WTC11 (cell line): ENCODE measurements around the gene PRKCZ. TPM values are rescaled to one million over a fixed set of nuclear protein-coding genes. Genes with fewer than 3 reads are reported as not detected.
A peak's percentile ranks its signal among the peaks of the same experiment; 100 is the strongest.

Experiments used
- ATAC-seq: fragments of 200-7000 bp; cut with Tn5 transposase; 2 replicates; pipeline ENCODE4 v1.10.0; 2021; ENCODE audit warnings: mild to moderate bottlenecking, moderate library complexity
- CTCF ChIA-PET: fragments of 300-600 bp; sonication (Branson Sonifier 250); formaldehyde crosslinking; loops from one replicate; lab custom pipeline; 2021; ENCODE audit warnings: antibody characterized with exemption; lab: Charles Lee
- POLR2A ChIA-PET: fragments of 350-600 bp; sonication (Branson Sonifier 250); formaldehyde crosslinking; loops from one replicate; lab custom pipeline; 2021; ENCODE audit warnings: antibody characterized with exemption; lab: Charles Lee
- DNase-seq: peaks from one replicate; pipeline ENCODE4 v3.0.0; 2021; ENCODE audit warnings: low spot score
- H3K27ac Mint-ChIP-seq: 2 replicates; pipeline ENCODE4 v1.8.0; 2021; ENCODE audit warnings: mixed read lengths
- H3K27me3 Mint-ChIP-seq: 2 replicates; pipeline ENCODE4 v1.8.0; 2021; ENCODE audit warnings: low read depth, mild to moderate bottlenecking, moderate library complexity, mixed read lengths
- H3K36me3 Mint-ChIP-seq: 2 replicates; pipeline ENCODE4 v1.8.0; 2021; ENCODE audit warnings: mixed read lengths
- H3K4me1 Mint-ChIP-seq: 2 replicates; pipeline ENCODE4 v1.8.0; 2022; ENCODE audit warnings: mixed read lengths
- H3K4me3 Mint-ChIP-seq: 2 replicates; pipeline ENCODE4 v1.8.0; 2021; ENCODE audit warnings: mild to moderate bottlenecking, moderate library complexity, mixed read lengths
- H3K9me3 Mint-ChIP-seq: 2 replicates; pipeline ENCODE4 v1.8.0; 2021; ENCODE audit warnings: mixed read lengths
- ETV6 ChIP-seq: sonication (generic); formaldehyde crosslinking; IDR thresholded peaks from 2 replicates; pipeline ENCODE4 v1.8.1; 2022; ENCODE audit warnings: mild to moderate bottlenecking, missing genetic modification reagents
- GTF2I ChIP-seq: fragments of 250-450 bp; sonication (Bioruptor Pico); conservative IDR thresholded peaks from 2 replicates; pipeline ENCODE4 v1.4.0; 2021; ENCODE audit warnings: mild to moderate bottlenecking
- HMGA2 ChIP-seq: fragments of 250-450 bp; sonication (Bioruptor Pico); IDR thresholded peaks from 2 replicates; pipeline ENCODE4 v1.4.0; 2021; ENCODE audit warnings: mild to moderate bottlenecking, moderate library complexity
- NFYB ChIP-seq: sonication (generic); formaldehyde crosslinking; conservative IDR thresholded peaks from 2 replicates; pipeline ENCODE4 v1.8.0; 2022; ENCODE audit warnings: low read depth, missing genetic modification reagents
- NR3C1 ChIP-seq: sonication (generic); formaldehyde crosslinking; conservative IDR thresholded peaks from 2 replicates; pipeline ENCODE4 v1.8.1; 2023; ENCODE audit warnings: low read depth, mild to moderate bottlenecking, missing genetic modification reagents
- SOX15 ChIP-seq: fragments of 250-450 bp; sonication (Bioruptor Pico); IDR thresholded peaks from 2 replicates; pipeline ENCODE4 v1.9.0; 2021; ENCODE audit warnings: mild to moderate bottlenecking
- TP53 ChIP-seq: sonication (generic); formaldehyde crosslinking; IDR thresholded peaks from 2 replicates; pipeline ENCODE4 v1.8.1; 2023; ENCODE audit warnings: mild to moderate bottlenecking, missing genetic modification reagents
- ZNF232 ChIP-seq: sonication (generic); formaldehyde crosslinking; IDR thresholded peaks from 2 replicates; pipeline ENCODE4 v1.8.0; 2022; ENCODE audit warnings: mild to moderate bottlenecking, missing genetic modification reagents
- ZNF317 ChIP-seq: sonication (generic); formaldehyde crosslinking; IDR thresholded peaks from 2 replicates; pipeline ENCODE4 v1.8.1; 2023; ENCODE audit warnings: low read depth, mild to moderate bottlenecking, moderate library complexity, missing genetic modification reagents, borderline replicate concordance
- ZNF416 ChIP-seq: fragments of 250-450 bp; sonication (Bioruptor Pico); IDR thresholded peaks from 2 replicates; pipeline ENCODE4 v1.9.0; 2021; ENCODE audit warnings: mild to moderate bottlenecking, inconsistent platforms
- ZNF671 ChIP-seq: fragments of 250-450 bp; sonication (Bioruptor Pico); IDR thresholded peaks from 2 replicates; pipeline ENCODE4 v1.8.0; 2021; ENCODE audit warnings: mild to moderate bottlenecking
- total RNA-seq: library from RNA; stranded (reverse); gene quantifications from 3 replicates; pipeline ENCODE4 v1.2.3, GENCODE V29; 2021
- TF ChIP-seq, protein P1 (sequence below): fragments of 250-450 bp; sonication (Bioruptor Pico); IDR thresholded peaks from 2 replicates; pipeline ENCODE4 v2.1.2; 2022; ENCODE audit warnings: mild to moderate bottlenecking, moderate library complexity
- TF ChIP-seq, protein P2 (sequence below): sonication (generic); formaldehyde crosslinking; IDR thresholded peaks from 2 replicates; pipeline ENCODE4 v1.8.0; 2023; ENCODE audit warnings: missing genetic modification reagents
- TF ChIP-seq, protein P3 (sequence below): sonication (generic); formaldehyde crosslinking; conservative IDR thresholded peaks from 2 replicates; pipeline ENCODE4 v1.8.1; 2022; ENCODE audit warnings: mild to moderate bottlenecking, missing genetic modification reagents
- TF ChIP-seq, protein P4 (sequence below): sonication (generic); formaldehyde crosslinking; IDR thresholded peaks from 2 replicates; pipeline ENCODE4 v1.8.1; 2023; ENCODE audit warnings: mild to moderate bottlenecking, missing genetic modification reagents
- TF ChIP-seq, protein P5 (sequence below): sonication (generic); formaldehyde crosslinking; IDR thresholded peaks from 2 replicates; pipeline ENCODE4 v1.8.1; 2023; ENCODE audit warnings: mild to moderate bottlenecking, missing genetic modification reagents, moderate library complexity
- TF ChIP-seq, protein P6 (sequence below): sonication (generic); formaldehyde crosslinking; IDR thresholded peaks from 2 replicates; pipeline ENCODE4 v1.8.1; 2023; ENCODE audit warnings: mild to moderate bottlenecking, missing genetic modification reagents, borderline replicate concordance
- TF ChIP-seq, protein P7 (sequence below): fragments of 250-450 bp; sonication (Bioruptor Pico); IDR thresholded peaks from 2 replicates; pipeline ENCODE4 v1.9.0; 2021; ENCODE audit warnings: mild to moderate bottlenecking
- TF ChIP-seq, protein P8 (sequence below): fragments of 250-450 bp; sonication (Bioruptor Pico); conservative IDR thresholded peaks from 2 replicates; pipeline ENCODE4 v1.9.0; 2021; ENCODE audit warnings: mild to moderate bottlenecking

The PRKCZ gene
- total RNA-seq, 1 experiment from 2014 or later, result 52.5 TPM

DNA sequence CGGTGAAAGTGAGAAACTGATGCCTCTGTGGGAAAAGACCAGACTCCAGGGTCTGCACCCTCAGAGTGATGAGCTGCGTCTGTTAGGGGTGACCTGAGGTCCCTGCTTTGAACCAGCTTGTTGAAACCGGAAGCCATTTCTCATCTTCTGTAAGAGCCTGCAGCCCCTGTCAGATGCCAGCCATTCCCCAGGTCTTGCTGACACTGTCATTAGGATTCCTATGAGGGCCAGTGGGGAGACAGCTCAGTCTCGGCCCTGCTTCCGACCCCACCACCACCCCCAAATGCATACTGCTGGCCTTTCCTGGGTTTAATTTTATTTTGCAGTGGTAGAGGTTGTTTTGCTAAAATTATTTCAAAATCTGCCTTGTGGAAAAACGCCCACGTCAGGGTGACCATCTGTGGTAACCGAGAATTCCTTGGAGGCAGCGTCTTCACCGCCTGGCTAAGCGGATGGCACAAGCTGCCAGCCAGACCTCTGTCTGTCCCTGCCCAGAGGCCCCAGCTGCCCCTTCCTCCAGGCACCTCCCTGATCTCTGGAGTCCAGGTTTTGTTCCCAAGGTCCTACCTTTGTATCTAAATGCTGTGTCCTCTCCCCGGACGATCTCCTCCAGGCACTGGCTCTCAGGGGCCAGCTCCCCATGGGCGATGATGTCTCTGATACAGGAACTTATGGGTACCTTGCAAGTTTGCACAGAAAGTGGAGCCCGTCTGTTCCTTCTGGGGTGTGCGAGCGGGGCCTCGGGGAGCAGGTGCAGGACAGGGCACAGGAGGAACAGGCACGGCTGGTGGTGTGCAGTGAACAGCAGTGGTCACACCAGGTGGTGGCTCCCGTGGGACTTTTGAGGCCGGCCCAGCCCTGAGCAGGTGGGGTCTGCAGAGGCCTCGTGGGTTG, 49.9 kb downstream of the PRKCZ start:
- Mint-ChIP-seq H3K9me3 (peaks cover 9% of the 10 kb centered on the region), H3K4me1 (peaks cover 7% of the 10 kb centered on the region), H3K36me3 (peaks cover 20% of the 10 kb centered on the region), H3K4me3 (no peak overlapping the region), H3K27ac (peak overlapping the region; percentile 73; the same call in 1 of the 2 replicates), H3K27me3 (no peaks in the 10 kb centered on the region)
- DNase-seq, result no peak
- ATAC-seq, result no peak
- CTCF ChIA-PET, result interaction anchor here (1.5 kb wide), 1 partner anchor 9 kb away, joined by 4 read pairs; no protein-coding TSS in a partner anchor
- TF ChIP-seq, protein P1, sequence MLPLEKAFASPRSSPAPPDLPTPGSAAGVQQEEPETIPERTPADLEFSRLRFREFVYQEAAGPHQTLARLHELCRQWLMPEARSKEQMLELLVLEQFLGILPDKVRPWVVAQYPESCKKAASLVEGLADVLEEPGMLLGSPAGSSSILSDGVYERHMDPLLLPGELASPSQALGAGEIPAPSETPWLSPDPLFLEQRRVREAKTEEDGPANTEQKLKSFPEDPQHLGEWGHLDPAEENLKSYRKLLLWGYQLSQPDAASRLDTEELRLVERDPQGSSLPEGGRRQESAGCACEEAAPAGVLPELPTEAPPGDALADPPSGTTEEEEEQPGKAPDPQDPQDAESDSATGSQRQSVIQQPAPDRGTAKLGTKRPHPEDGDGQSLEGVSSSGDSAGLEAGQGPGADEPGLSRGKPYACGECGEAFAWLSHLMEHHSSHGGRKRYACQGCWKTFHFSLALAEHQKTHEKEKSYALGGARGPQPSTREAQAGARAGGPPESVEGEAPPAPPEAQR (CRISPR knock-in tag), result no peak
- TF ChIP-seq ZNF317 (CRISPR knock-in tag) (no peak), SOX15 (CRISPR knock-in tag) (no peak), ZNF416 (no peak), HMGA2 (CRISPR knock-in tag) (no peak), NR3C1 (CRISPR knock-in tag) (no peak)
- TF ChIP-seq, protein P2, sequence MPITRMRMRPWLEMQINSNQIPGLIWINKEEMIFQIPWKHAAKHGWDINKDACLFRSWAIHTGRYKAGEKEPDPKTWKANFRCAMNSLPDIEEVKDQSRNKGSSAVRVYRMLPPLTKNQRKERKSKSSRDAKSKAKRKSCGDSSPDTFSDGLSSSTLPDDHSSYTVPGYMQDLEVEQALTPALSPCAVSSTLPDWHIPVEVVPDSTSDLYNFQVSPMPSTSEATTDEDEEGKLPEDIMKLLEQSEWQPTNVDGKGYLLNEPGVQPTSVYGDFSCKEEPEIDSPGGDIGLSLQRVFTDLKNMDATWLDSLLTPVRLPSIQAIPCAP, result no peak
- TF ChIP-seq, protein P3, sequence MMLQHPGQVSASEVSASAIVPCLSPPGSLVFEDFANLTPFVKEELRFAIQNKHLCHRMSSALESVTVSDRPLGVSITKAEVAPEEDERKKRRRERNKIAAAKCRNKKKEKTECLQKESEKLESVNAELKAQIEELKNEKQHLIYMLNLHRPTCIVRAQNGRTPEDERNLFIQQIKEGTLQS (CRISPR knock-in tag), result no peak
- POLR2A ChIA-PET, result no interaction called here

DNA sequence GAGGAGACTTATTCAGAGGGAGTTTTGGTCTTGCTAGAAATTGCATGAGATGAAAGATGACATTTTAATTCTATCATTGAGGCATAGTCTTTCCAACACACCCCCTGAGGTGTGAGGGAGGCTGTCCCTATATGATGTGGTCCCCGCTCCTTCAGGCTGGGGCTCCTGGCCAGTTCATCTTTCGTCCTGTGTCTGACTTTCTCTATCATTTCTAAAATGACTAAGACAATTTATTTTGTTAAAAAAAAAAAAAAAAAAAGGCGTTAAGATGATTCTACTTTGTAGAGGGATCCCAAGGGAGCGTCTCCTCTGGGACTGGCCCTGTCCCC, 50.5 kb downstream of the PRKCZ start:
- POLR2A ChIA-PET, result no interaction called here
- Mint-ChIP-seq H3K4me1 (peaks cover 7% of the 10 kb centered on the region), H3K36me3 (peaks cover 20% of the 10 kb centered on the region), H3K4me3 (no peak overlapping the region), H3K27ac (no peak overlapping the region), H3K27me3 (no peaks in the 10 kb centered on the region), H3K9me3 (peaks cover 9% of the 10 kb centered on the region)
- TF ChIP-seq ZNF671 (CRISPR knock-in tag), result no peak
- TF ChIP-seq, protein P4, sequence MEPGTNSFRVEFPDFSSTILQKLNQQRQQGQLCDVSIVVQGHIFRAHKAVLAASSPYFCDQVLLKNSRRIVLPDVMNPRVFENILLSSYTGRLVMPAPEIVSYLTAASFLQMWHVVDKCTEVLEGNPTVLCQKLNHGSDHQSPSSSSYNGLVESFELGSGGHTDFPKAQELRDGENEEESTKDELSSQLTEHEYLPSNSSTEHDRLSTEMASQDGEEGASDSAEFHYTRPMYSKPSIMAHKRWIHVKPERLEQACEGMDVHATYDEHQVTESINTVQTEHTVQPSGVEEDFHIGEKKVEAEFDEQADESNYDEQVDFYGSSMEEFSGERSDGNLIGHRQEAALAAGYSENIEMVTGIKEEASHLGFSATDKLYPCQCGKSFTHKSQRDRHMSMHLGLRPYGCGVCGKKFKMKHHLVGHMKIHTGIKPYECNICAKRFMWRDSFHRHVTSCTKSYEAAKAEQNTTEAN (CRISPR knock-in tag), result no peak
- no peak for TF ChIP-seq NFYB (CRISPR knock-in tag)
- TF ChIP-seq, protein P5, sequence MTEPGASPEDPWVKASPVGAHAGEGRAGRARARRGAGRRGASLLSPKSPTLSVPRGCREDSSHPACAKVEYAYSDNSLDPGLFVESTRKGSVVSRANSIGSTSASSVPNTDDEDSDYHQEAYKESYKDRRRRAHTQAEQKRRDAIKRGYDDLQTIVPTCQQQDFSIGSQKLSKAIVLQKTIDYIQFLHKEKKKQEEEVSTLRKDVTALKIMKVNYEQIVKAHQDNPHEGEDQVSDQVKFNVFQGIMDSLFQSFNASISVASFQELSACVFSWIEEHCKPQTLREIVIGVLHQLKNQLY (CRISPR knock-in tag), result no peak
- TF ChIP-seq ZNF232 (CRISPR knock-in tag), result no peak
- TF ChIP-seq, protein P6, sequence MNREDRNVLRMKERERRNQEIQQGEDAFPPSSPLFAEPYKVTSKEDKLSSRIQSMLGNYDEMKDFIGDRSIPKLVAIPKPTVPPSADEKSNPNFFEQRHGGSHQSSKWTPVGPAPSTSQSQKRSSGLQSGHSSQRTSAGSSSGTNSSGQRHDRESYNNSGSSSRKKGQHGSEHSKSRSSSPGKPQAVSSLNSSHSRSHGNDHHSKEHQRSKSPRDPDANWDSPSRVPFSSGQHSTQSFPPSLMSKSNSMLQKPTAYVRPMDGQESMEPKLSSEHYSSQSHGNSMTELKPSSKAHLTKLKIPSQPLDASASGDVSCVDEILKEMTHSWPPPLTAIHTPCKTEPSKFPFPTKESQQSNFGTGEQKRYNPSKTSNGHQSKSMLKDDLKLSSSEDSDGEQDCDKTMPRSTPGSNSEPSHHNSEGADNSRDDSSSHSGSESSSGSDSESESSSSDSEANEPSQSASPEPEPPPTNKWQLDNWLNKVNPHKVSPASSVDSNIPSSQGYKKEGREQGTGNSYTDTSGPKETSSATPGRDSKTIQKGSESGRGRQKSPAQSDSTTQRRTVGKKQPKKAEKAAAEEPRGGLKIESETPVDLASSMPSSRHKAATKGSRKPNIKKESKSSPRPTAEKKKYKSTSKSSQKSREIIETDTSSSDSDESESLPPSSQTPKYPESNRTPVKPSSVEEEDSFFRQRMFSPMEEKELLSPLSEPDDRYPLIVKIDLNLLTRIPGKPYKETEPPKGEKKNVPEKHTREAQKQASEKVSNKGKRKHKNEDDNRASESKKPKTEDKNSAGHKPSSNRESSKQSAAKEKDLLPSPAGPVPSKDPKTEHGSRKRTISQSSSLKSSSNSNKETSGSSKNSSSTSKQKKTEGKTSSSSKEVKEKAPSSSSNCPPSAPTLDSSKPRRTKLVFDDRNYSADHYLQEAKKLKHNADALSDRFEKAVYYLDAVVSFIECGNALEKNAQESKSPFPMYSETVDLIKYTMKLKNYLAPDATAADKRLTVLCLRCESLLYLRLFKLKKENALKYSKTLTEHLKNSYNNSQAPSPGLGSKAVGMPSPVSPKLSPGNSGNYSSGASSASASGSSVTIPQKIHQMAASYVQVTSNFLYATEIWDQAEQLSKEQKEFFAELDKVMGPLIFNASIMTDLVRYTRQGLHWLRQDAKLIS, result no peak
- no peak for TF ChIP-seq TP53 (CRISPR knock-in tag)
- no peak for TF ChIP-seq ETV6 (CRISPR knock-in tag)
- TF ChIP-seq, protein P7, sequence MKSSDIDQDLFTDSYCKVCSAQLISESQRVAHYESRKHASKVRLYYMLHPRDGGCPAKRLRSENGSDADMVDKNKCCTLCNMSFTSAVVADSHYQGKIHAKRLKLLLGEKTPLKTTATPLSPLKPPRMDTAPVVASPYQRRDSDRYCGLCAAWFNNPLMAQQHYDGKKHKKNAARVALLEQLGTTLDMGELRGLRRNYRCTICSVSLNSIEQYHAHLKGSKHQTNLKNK (CRISPR knock-in tag), result no peak
- TF ChIP-seq GTF2I, result no peak
- TF ChIP-seq, protein P8, sequence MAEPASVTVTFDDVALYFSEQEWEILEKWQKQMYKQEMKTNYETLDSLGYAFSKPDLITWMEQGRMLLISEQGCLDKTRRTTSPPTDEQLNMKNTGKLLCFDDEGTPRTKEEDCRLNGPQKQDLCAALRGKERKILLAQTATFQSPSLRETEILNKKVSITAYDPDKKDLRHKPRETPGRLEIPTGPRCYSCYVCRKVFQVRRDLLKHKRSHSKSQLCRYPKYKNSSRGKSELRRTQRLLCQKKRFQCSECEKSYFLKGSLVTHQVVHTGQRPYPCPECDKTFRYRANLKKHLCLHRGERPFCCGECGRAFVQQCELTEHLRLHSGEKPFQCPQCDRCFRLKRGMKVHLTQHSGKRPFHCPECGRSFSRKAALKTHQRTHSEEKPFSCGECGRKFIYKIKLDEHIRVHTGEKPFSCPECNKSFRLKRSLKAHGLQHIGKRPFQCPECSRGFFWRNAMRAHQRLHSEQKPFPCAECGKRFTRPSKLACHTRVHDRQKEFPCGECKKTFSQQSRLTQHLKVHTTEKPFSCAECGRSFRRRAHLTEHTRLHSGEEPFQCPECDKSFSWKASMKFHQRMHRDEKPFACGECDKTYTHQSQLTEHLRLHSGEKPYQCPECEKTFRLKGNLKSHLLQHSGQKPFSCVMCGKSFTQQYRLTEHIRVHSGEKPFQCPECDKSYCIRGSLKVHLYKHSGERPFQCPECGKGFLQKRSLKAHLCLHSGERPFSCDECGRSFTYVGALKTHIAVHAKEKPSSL (CRISPR knock-in tag), result no peak
- ATAC-seq (no peak), DNase-seq (no peak)
- CTCF ChIA-PET, result interaction anchor here (1.5 kb wide), 1 partner anchor 8 kb away, joined by 4 read pairs; no protein-coding TSS in a partner anchor
